HepG2 (cell line): Measurements from ENCODE around the gene CEP131. TPM values are rescaled to one million over a fixed set of nuclear protein-coding genes. Genes with fewer than 3 reads are reported as not detected.

ENCODE experiments used
- ATAC-seq: fragments of 200-7000 bp; cut with Tn5 transposase; 3 replicates; pipeline ENCODE4 v1.9.1; 2020; ENCODE audit warnings: mild to moderate bottlenecking, moderate library complexity
- BruUV-seq: library from RNA; stranded (reverse); fragments of 400-500 nt; replicated peaks from 2 replicates; lab custom pipeline; 2021; lab: Mats Ljungman, UMichigan
- CTCF ChIA-PET: fragments of 300-600 bp; formaldehyde crosslinking; extraction: SDS; loops from one replicate; lab custom pipeline; 2021; ENCODE audit warnings: low total read pairs, inconsistent platforms, low intra/inter-chr PET ratio; lab: Yijun Ruan, JAX
- POLR2A ChIA-PET: fragments of 350-600 bp; sonication (Branson Sonifier 250); formaldehyde crosslinking; loops from one replicate; lab custom pipeline; 2020; ENCODE audit warnings: antibody characterized with exemption, inconsistent platforms; lab: Yijun Ruan, JAX
- DNase-seq: peaks from one replicate; pipeline ENCODE4 v3.0.0-alpha.2; 2015; ENCODE audit warnings: low spot score
- FAIRE-seq: peaks from 3 replicates; lab custom pipeline; 2011; peaks lifted over from hg19 to GRCh38; lab: Jason Lieb, UNC
- H2AFZ ChIP-seq: one replicate; pipeline ENCODE4 v1.6.1; 2011; ENCODE audit warnings: low read length, inconsistent platforms
- H3K27ac ChIP-seq: fragments of 300-600 bp; 3 replicates; pipeline ENCODE4 v1.8.0; 2011; ENCODE audit warnings: mixed run types, mild to moderate bottlenecking, mixed read lengths, low read length, inconsistent platforms; ENCODE audit not compliant: insufficient read depth; ENCODE audit errors: extremely low read length
- H3K27me3 ChIP-seq, 2 experiments: fragments of 200-600 bp in 1 of 2; 2 replicates in 1 of 2; 3 replicates in 1 of 2; pipeline versions ENCODE4 v1.6.0 to v1.8.0; 2011; ENCODE audit warnings: low read length in 2 of 2, mild to moderate bottlenecking in 2 of 2, moderate library complexity in 2 of 2, inconsistent platforms in 1 of 2; ENCODE audit not compliant: insufficient read depth in 2 of 2, control insufficient read depth in 1 of 2
- H3K36me3 ChIP-seq, 2 experiments: fragments of 200-600 bp in 1 of 2; replicated peaks in 1 of 2; 2 replicates in 1 of 2; 3 replicates in 1 of 2; pipeline versions ENCODE4 v1.5.1 to v1.8.0; 2011; ENCODE audit warnings: low read length in 2 of 2, inconsistent platforms in 1 of 2; ENCODE audit not compliant: insufficient read depth in 2 of 2, control insufficient read depth in 1 of 2
- H3K4me1 ChIP-seq: 2 replicates; pipeline ENCODE4 v1.5.1; 2012; ENCODE audit warnings: low read length, inconsistent platforms; ENCODE audit not compliant: insufficient read depth
- H3K4me2 ChIP-seq: 2 replicates; pipeline ENCODE4 v1.6.0; 2011; ENCODE audit warnings: low read depth, low read length, inconsistent platforms
- H3K4me3 ChIP-seq, 3 experiments: fragments of 200-600 bp in 1 of 3; sonication (generic), shearing (Covaris generic) in 1 of 3; replicated peaks in 1 of 3; 2 replicates each; pipeline ENCODE4 v1.5.1; 2011 to 2016; ENCODE audit warnings: low read length in 3 of 3, inconsistent platforms in 2 of 3, low read depth in 2 of 3, mild to moderate bottlenecking in 2 of 3, control low read depth in 1 of 3, mixed read lengths in 1 of 3; ENCODE audit not compliant: insufficient read depth in 1 of 3
- H3K79me2 ChIP-seq: one replicate; pipeline ENCODE4 v1.6.1; 2011; ENCODE audit warnings: low read length, inconsistent platforms; ENCODE audit not compliant: insufficient read depth
- H3K9ac ChIP-seq: 2 replicates; pipeline ENCODE4 v1.6.0; 2011; ENCODE audit warnings: mild to moderate bottlenecking, low read depth, low read length, inconsistent platforms; ENCODE audit not compliant: insufficient read depth
- H3K9me3 ChIP-seq: 2 replicates; pipeline ENCODE4 v1.5.1; 2012; ENCODE audit warnings: mild to moderate bottlenecking, low read length
- H4K20me1 ChIP-seq: 2 replicates; pipeline ENCODE4 v1.6.0; 2011; ENCODE audit warnings: inconsistent platforms, mild to moderate bottlenecking, low read length, moderate library complexity; ENCODE audit not compliant: insufficient read depth
- AGO1 ChIP-seq: fragments of 200-400 bp; formaldehyde crosslinking; IDR thresholded peaks from 2 replicates; pipeline ENCODE4 v1.6.1; 2017; ENCODE audit warnings: mild to moderate bottlenecking, low read depth, low read length, moderate library complexity; ENCODE audit not compliant: poor library complexity, severe bottlenecking
- FOXA1 ChIP-seq, 2 experiments: fragments of 450-650 bp in 1 of 2; sonication (generic) in 1 of 2; formaldehyde crosslinking in 1 of 2; IDR thresholded peaks; 2 replicates each; pipeline versions ENCODE4 v1.4.0 to v1.6.1; 2016 to 2020; ENCODE audit warnings: missing genetic modification reagents in 1 of 2
- YY1 ChIP-seq: IDR thresholded peaks from 2 replicates; pipeline ENCODE4 v1.6.1; 2011; ENCODE audit warnings: low read length, low read depth, moderate library complexity, mild to moderate bottlenecking; ENCODE audit not compliant: insufficient read depth, insufficient replicate concordance
- ZFP36 ChIP-seq: fragments of 150-350 bp; IDR thresholded peaks from 2 replicates; pipeline ENCODE4 v1.6.1; 2018; ENCODE audit warnings: borderline replicate concordance, low read length, low read depth; ENCODE audit not compliant: partially characterized antibody
- ZNF143 ChIP-seq: sonication (generic); formaldehyde crosslinking; IDR thresholded peaks from 2 replicates; pipeline ENCODE4 v1.4.0; 2020; ENCODE audit warnings: missing genetic modification reagents
- WGBS: methylation state at CpG from one replicate; pipeline ENCODE4 v1.1.6; 2017; ENCODE audit warnings: low lambda C conversion rate; 5-methylcytosine and 5-hydroxymethylcytosine counted together
- in situ Hi-C: cut with HindIII; loops from 2 replicates; pipeline ENCODE4 v1.10.0; 2017; ENCODE audit warnings: low pct_unique_long_range_greater_than_20kb; ENCODE audit not compliant: extremely low pct_ligation_motif_present
- intact Hi-C: fragments of 100-400 bp; cut with micrococcal nuclease; formaldehyde crosslinking; loops from one replicate; pipeline ENCODE4 v1.10.0; 2022; ENCODE audit not compliant: unreplicated experiment
- polyA plus RNA-seq, 8 experiments: library from polyadenylated mRNA; depleted of rRNA in 3 of 8; stranded (reverse) in 7 of 8; unstranded in 1 of 8; fragments of >200 nt; fragmentation: Illumina TruSeq in 4 of 8; extraction: Trizol in 4 of 8; gene quantifications; 2 replicates each; pipeline versions ENCODE4 v1.2.1 to v1.2.3, GENCODE V29; 2011 to 2016; ENCODE audit warnings: low read depth in 4 of 8, missing spikeins in 1 of 8, mixed read lengths in 1 of 8; ENCODE audit not compliant: insufficient read depth in 1 of 8
- total RNA-seq, 5 experiments: library from RNA; depleted of rRNA; stranded (reverse); fragments of >200 nt; fragmentation: Illumina TruSeq; extraction: Trizol; gene quantifications; 2 replicates each; pipeline ENCODE4 v1.2.3, GENCODE V29; 2016; ENCODE audit warnings: low read depth in 1 of 5
- TF ChIP-seq, protein P1 (sequence below): IDR thresholded peaks from 2 replicates; pipeline ENCODE4 v1.6.1; 2016; ENCODE audit warnings: missing biosample characterization, missing genetic modification reagents, low read depth
- TF ChIP-seq, protein P2 (sequence below), 2 experiments: sonication (generic) in 1 of 2; formaldehyde crosslinking in 1 of 2; IDR thresholded peaks; 2 replicates each; pipeline versions ENCODE4 v1.6.1 to v1.9.0; 2014 to 2022; ENCODE audit warnings: antibody characterized with exemption in 1 of 2, borderline replicate concordance in 1 of 2, inconsistent platforms in 1 of 2, low read depth in 1 of 2, missing genetic modification reagents in 1 of 2

Gene CEP131
- total and polyA plus RNA-seq, 2 of the 13 experiments (the other 11 are each of a cell fraction or from before 2014, with no cell fraction given) = 5.0 to 16.8 TPM

DNA sequence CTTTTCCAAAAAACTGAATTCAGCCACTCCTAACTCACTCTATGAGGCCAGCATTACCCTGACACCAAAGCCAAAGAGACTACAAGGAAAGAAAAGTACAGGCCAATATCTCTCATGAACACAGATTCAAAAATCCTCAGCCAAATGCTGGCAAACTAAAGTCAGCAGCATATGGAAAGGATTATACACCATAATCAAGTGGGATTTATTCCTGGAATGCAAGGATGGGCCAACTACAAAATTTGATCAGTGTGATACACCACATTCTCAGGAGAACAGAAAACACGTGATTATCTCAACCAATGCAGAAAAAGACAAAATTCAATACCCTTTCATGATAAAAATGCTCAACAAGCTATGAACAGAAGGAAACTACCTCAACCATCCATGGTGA lies 49.0 kb downstream of the CEP131 start (continued):
- no peak for TF ChIP-seq ZFP36

DNA sequence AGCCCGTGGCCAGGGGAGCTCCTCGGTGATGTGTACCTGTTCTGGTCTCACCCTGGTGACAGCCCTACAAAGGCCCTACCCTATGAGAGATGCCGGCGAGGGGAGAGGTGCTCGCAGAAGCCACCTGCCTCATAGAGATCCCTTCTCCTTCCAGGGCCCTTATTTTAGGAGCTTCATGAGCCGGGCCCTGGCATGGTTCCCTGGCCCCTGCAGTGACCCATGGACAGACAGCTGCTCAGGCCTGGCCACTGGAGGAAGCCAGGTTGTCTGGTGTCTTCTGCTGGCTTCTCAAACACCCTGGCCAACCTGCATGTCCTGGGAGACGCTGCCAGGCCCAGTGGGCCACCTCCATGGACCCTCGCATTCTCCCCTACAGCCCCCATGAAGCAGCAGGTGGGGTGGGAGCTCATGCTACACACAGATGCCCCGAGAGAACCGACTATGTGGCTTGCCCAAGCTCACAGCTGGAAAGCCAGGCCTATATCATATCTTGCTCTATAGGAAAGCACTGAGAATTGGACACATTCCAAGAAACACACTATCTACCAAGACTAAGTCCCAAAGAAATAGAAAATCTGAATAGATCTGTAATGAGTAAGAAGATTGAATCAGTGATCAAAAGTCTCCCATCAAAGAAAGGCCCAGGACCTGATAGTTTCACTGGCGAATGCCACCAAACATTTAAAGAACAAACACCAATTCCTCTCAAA lies 49.6 kb downstream of the CEP131 start:
- TF ChIP-seq, protein P1, sequence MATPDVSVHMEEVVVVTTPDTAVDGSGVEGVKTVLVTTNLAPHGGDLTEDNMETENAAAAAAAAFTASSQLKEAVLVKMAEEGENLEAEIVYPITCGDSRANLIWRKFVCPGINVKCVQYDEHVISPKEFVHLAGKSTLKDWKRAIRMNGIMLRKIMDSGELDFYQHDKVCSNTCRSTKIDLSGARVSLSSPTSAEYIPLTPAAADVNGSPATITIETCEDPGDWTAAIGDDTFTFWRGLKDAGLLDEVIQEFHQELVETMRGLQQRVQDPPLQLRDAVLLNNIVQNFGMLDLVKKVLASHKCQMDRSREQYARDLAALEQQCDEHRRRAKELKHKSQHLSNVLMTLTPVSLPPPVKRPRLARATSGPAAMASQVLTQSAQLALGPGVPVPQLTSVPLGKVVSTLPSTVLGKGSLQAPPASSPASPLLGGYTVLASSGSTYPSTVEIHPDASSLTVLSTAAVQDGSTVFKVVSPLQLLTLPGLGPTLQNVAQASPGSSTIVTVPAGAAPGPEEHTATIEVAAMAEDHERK = no peak
- TF ChIP-seq, protein P2, sequence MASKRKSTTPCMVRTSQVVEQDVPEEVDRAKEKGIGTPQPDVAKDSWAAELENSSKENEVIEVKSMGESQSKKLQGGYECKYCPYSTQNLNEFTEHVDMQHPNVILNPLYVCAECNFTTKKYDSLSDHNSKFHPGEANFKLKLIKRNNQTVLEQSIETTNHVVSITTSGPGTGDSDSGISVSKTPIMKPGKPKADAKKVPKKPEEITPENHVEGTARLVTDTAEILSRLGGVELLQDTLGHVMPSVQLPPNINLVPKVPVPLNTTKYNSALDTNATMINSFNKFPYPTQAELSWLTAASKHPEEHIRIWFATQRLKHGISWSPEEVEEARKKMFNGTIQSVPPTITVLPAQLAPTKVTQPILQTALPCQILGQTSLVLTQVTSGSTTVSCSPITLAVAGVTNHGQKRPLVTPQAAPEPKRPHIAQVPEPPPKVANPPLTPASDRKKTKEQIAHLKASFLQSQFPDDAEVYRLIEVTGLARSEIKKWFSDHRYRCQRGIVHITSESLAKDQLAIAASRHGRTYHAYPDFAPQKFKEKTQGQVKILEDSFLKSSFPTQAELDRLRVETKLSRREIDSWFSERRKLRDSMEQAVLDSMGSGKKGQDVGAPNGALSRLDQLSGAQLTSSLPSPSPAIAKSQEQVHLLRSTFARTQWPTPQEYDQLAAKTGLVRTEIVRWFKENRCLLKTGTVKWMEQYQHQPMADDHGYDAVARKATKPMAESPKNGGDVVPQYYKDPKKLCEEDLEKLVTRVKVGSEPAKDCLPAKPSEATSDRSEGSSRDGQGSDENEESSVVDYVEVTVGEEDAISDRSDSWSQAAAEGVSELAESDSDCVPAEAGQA (IDR thresholded peaks at IDR 0.05; ENCODE audit: low read depth) = no peak
- TF ChIP-seq, protein P2 (CRISPR knock-in tag; IDR thresholded peaks at IDR 0.05; ENCODE audit: borderline replicate concordance) = no peak
- TF ChIP-seq ZNF143 = no peak
- TF ChIP-seq YY1 = no peak
- peak; percentile 44 for TF ChIP-seq AGO1
- TF ChIP-seq FOXA1 (IDR thresholded peaks at IDR 0.05) = no peak
- no peak for TF ChIP-seq FOXA1 (CRISPR knock-in tag; IDR thresholded peaks at IDR 0.05)
- ATAC-seq (no peak), DNase-seq (no peak), FAIRE-seq (no peak)
- Histone ChIP-seq H3K36me3 (no peaks in the 10 kb centered on the region), H4K20me1 (no peaks in the 10 kb centered on the region), H3K9ac (no peak overlapping the region), H2AFZ (no peak overlapping the region), H3K4me3 (no peak overlapping the region), H3K27me3 (peaks cover 0 to 18% of the 10 kb centered on the region in 2 experiments; a peak in 2 of 5 replicates), H3K27ac (no peak overlapping the region), H3K79me2 (no peaks in the 10 kb centered on the region), H3K4me2 (no peak overlapping the region), H3K9me3 (no peaks in the 10 kb centered on the region), H3K4me1 (peaks cover 17% of the 10 kb centered on the region)
- in situ Hi-C loops = no loop called here
- 48% methylated on average over 8 of the region's 11 CpGs for WGBS
- no TSS peak for BruUV-seq
- CTCF ChIA-PET = no interaction called here
- POLR2A ChIA-PET = interaction anchor here (1.3 kb wide), 1 partner anchor 66 kb away, joined by 3 read pairs; the partner anchor contains the start of genes NDUFAF8 and TEPSIN
- intact Hi-C loops = no loop called here
